Measurements from ENCODE around the gene AGBL4.

Gene AGBL4

DNA sequence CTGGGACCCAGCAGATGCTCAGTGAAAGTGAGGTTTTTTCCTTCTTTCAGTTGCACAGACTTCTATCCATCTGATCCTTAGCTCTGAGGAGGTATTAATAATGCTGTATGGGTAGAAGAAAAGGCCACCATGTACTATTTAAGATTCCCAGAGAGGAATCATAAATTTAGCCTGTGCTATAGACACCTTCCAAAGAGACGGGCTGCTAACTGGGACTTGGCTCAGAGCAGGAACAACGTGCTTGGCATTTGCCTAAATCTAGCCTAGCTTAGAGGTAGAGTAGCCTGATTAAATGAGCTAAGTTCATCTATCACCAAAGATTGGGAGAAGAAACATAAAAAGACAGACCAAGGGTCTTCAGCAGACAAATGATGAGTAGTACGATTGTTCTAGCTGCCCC is 1070.1 kb downstream of the AGBL4 start:
- in situ Hi-C loops (cut with MboI; ENCODE audit: low sequenced_read_pairs) = no loop called here

DNA sequence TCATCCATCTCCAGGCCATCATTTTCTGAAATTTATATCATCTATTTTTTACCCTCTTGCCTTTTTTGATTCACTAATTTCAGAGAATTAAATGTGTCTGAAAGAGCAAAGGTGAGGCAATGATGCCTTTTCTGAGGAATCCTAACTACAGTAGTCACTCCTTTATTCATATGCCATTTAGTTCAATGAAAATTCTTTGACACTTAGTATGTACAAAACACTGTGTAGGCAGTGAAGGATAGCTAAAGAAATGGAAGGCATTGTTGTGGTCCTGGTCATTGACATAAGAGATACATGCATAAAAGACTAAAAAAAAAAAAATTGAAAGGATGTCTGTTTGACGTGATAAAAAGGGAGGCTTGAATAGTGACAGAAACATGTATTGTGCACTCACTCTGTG is 1075.2 kb downstream of the AGBL4 start:
- in situ Hi-C loops (cut with MboI; ENCODE audit: low sequenced_read_pairs) = no loop called here

GRCh38 chr1:48947761-48948537 is 1075.8 kb downstream of the AGBL4 start:
- in situ Hi-C loops (cut with MboI; ENCODE audit: low sequenced_read_pairs) = no loop called here

DNA sequence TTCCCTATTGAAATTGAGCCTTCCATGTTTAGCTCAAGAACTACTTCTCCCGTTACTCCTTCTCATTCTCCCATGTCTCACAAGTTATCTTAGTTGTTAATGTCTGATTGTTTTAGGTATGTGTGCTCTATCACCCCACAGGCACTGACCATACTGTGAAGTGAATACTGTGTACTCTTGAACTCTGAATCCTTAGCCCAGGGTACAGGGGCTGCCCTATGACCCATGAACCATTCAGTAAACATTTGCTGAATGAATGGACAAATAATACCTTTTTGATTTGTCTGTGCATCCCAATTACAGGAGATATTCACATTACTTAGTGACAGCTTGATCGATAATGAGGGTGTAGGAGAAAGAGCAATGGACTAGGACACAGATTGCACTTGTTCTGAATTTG is 1077.7 kb downstream of the AGBL4 start:
- in situ Hi-C loops (cut with MboI; ENCODE audit: low sequenced_read_pairs) = no loop called here

DNA sequence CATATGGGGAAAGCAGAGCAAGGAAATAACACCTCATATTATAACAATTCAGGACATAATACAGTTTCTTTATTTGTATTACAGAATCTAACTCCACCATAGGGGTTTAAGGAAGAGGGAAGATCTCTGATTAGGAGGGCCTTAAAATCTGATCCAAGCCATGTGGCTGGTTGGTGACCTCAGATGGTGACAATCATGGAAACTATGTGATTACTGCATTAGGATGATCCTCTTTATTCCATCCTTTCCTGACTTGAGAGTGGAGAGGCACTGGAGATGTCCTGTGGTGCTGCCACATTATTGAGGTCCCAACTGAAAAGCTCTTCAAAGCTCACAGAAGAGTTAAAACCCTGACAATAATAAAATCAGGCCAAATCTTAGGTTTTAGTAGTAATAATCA is 1078.9 kb downstream of the AGBL4 start:
- in situ Hi-C loops (cut with MboI; ENCODE audit: low sequenced_read_pairs) = no loop called here

DNA sequence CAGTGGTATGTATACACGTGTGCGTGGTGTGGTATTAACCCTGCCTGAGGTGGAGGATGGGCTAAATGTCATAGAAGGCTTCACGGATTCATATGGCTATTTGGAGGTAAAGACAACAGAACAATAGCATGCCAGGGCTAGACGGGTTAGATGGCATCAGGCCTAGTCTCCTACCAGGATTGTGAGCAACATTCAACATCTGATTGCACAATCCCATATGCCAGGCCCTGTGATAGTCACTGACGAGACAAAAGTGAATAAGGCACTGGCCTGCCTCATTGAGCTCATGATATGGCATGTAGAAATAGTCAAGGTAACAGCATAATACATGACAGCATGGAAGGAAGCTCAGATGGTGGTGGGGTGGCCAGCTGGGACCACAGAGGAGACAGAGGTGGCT is 1079.9 kb downstream of the AGBL4 start:
- in situ Hi-C loops (cut with MboI; ENCODE audit: low sequenced_read_pairs) = no loop called here

- in situ Hi-C loops (cut with MboI; ENCODE audit: low sequenced_read_pairs) = no loop called here
These were observed 1080.4 kb downstream of the AGBL4 start for GRCh38 chr1:48943393-48943792.

- in situ Hi-C loops (cut with MboI; ENCODE audit: low sequenced_read_pairs) = no loop called here
These were observed 1082.6 kb downstream of the AGBL4 start for GRCh38 chr1:48940962-48941732.

- in situ Hi-C loops (cut with MboI; ENCODE audit: low sequenced_read_pairs) = no loop called here
These were observed 1083.4 kb downstream of the AGBL4 start for GRCh38 chr1:48940354-48940753.

DNA sequence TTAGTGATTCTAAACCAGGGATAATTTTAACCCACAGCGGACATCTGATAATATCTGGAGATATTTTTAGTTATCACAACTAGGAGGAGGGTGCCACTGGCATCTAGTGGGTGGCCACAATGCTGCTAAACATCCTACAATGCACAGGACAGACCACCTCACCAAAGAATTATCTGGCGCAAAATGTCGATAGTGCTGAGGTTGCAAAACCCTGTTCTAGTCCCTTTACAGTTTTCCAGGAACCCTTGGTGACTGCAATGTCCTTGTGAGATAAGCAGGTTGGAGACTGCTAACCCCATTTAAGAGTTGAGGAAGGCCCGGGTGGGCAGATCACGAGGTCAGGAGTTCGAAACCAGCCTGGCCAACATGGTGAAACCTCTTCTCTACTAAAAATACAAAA is 1083.9 kb downstream of the AGBL4 start:
- in situ Hi-C loops (cut with MboI; ENCODE audit: low sequenced_read_pairs) = no loop called here

GRCh38 chr1:48939042-48939441 is 1084.7 kb downstream of the AGBL4 start:
- in situ Hi-C loops (cut with MboI; ENCODE audit: low sequenced_read_pairs) = no loop called here

DNA sequence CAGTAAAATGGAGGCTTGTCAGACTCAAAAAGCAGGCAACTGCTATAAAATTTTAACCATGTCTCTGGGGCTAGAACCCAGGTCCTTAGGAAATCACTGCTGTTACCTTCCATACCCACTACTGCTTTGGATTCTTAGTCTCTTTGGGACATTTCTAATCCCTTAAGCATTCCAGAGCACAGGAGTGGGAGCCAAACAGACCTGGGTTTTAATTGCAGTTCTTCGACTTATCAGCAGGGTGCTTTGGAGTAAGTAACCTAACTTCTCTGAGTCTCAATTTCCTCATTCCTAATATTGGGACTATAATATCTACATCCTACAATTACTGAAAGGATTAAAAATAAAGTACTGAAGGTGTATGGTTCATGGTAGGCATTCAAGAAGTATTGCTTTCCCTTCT is 1086.0 kb downstream of the AGBL4 start:
- in situ Hi-C loops (cut with MboI; ENCODE audit: low sequenced_read_pairs) = no loop called here

DNA sequence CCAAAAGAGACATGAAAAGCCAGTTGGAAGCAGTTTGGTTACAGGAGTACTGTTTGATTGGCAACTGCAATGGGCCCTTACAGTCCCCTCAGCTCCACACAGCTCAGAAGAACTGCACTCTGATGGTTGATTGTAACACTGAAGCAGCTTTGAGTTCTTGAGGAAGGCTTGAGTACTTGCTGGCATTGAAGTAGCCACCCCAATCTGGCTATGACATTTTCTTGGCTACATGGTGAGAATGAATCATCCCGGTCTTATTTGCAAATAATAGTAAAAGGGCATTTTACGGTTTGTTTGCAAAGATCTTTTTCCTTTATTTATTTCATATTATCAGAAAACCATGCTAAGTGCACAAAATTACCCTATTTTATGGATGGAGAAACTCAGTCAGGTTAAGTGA is 1087.3 kb downstream of the AGBL4 start:
- in situ Hi-C loops (cut with MboI; ENCODE audit: low sequenced_read_pairs) = no loop called here

DNA sequence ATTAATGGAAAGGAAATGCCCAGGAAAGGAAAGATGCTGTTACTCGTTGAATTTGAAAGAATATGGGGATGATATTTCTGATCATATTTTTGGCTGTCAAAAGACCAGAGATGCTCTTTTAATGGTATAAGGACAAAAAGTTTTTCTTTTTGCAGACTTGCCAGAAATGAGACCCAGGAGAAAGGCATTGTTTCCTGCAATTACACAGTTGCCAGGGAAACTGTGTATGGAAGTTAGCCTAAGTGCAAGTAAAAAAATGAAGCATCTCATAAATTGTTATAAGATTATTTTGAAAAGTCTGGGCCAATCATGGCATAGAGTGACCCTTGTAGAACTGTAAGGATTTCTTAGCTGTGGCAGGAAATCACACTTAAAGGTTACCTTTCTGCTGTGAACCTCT is 1091.4 kb downstream of the AGBL4 start:
- in situ Hi-C loops (cut with MboI; ENCODE audit: low sequenced_read_pairs) = no loop called here

GRCh38 chr1:48931506-48932192 is 1092.1 kb downstream of the AGBL4 start:
- in situ Hi-C loops (cut with MboI; ENCODE audit: low sequenced_read_pairs) = no loop called here

- in situ Hi-C loops (cut with MboI; ENCODE audit: low sequenced_read_pairs) = no loop called here
These were observed 1093.7 kb downstream of the AGBL4 start for GRCh38 chr1:48930011-48930410.

DNA sequence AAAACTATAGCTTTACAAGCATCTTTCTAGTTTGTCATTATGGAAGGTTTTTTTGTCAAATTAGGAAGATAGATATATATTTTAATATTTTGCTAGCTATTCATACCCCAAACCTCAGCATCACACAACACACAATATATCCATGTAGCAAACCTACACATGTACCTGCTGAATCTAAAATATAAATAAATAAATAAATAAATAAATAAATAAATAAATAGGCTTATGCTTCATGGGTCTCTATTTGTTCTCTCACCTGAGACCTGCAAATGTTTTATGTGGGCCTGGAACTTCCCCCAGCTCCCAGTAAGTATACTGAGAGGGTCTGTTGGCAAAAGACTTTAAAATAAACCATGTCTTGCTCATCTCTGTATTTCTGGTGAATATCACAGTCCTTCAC is 1099.7 kb downstream of the AGBL4 start:
- in situ Hi-C loops (cut with MboI; ENCODE audit: low sequenced_read_pairs) = no loop called here

DNA sequence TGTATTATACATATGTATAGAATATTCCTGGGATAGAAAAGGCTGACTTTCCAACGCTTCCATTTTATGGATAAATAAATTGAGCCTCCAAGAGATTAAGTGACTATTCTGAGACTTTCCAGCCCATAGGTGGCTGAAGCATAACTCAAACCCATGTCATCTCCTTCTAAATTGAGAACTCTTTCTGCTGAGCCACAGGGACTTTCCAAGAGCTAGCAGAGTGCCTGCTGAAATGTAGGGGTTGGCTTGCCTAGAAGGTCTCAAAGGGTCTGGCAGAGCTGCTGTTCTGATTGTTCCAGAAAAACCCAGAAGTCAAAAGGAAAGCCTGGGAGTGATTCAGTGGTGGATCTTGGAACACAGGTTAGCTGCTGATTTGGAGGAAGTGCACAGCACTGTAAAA is 1100.6 kb downstream of the AGBL4 start:
- in situ Hi-C loops (cut with MboI; ENCODE audit: low sequenced_read_pairs) = no loop called here

DNA sequence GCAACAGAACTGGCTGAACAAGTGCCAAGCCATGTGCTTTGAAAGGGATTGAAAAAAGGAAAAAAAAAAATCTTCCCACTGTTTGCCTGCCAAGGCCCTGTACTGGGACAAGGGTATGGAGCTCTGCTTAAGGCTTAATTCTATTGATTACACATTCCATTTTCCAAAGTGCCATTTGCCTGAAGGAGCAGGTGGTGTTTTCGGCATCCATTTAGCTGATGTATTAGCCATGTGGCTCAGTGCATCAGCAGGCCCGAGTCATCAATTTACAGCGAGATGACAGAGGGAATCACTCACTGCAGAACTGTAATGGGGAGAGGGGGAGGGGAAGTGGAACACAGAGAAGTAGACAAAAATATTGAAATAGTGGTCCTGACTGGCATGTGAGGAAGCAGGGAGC is 1102.9 kb downstream of the AGBL4 start:
- in situ Hi-C loops (cut with MboI; ENCODE audit: low sequenced_read_pairs) = no loop called here

- in situ Hi-C loops (cut with MboI; ENCODE audit: low sequenced_read_pairs) = no loop called here
These were observed 1105.7 kb downstream of the AGBL4 start for GRCh38 chr1:48917901-48918603.

- in situ Hi-C loops (cut with MboI; ENCODE audit: low sequenced_read_pairs) = no loop called here
These were observed 1106.7 kb downstream of the AGBL4 start for GRCh38 chr1:48917070-48917454.
